Measurements from ENCODE around the gene PLPP3.

Gene PLPP3

DNA sequence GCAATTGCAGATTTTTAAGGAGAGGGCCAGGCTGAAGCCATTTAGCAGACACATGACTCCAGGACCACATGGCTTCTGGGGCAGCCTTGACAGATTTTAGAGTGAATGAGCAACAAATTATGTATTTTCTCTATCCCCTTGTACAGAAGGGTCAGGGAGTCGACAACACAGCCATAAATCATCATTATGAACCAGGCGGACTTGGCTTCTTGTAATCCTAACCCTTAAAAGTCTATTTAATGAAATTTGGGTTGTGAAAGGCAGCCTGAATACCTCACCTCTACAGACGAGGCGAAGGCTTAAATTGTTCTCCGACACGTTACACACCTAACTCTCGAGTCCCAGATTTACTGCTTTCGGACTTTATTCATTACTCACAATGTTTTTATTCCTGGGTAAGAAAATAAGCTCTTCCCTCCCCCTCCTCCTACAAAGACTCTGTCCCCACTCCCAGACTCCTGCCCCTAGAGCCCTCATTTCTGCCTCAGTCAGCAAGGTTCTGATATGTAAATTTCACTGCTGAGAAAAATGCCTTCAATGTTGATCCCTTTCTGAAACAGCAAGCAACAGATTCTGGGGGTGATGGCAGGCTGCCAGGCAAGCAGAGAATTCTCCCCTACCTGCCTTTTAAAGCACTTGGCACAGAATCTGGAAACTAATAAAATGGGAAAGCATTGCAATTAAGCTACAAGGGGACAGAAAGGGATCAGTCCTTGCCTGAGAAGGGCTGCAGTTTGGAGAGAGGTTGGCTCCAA, 51.6 kb downstream of the PLPP3 start (continued):
- no peak for TF ChIP-seq ZNF112 (tag by site-specific recombination; IDR thresholded peaks at IDR 0.05)
- TF ChIP-seq ZNF426 (tag by site-specific recombination; IDR thresholded peaks at IDR 0.05), result no peak
- TF ChIP-seq, protein P1, sequence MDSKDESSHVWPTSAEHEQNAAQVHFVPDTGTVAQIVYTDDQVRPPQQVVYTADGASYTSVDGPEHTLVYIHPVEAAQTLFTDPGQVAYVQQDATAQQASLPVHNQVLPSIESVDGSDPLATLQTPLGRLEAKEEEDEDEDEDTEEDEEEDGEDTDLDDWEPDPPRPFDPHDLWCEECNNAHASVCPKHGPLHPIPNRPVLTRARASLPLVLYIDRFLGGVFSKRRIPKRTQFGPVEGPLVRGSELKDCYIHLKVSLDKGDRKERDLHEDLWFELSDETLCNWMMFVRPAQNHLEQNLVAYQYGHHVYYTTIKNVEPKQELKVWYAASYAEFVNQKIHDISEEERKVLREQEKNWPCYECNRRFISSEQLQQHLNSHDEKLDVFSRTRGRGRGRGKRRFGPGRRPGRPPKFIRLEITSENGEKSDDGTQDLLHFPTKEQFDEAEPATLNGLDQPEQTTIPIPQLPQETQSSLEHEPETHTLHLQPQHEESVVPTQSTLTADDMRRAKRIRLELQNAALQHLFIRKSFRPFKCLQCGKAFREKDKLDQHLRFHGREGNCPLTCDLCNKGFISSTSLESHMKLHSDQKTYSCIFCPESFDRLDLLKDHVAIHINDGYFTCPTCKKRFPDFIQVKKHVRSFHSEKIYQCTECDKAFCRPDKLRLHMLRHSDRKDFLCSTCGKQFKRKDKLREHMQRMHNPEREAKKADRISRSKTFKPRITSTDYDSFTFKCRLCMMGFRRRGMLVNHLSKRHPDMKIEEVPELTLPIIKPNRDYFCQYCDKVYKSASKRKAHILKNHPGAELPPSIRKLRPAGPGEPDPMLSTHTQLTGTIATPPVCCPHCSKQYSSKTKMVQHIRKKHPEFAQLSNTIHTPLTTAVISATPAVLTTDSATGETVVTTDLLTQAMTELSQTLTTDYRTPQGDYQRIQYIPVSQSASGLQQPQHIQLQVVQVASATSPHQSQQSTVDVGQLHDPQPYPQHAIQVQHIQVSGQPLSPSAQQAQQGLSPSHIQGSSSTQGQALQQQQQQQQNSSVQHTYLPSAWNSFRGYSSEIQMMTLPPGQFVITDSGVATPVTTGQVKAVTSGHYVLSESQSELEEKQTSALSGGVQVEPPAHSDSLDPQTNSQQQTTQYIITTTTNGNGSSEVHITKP (tag by site-specific recombination; IDR thresholded peaks at IDR 0.05), result peak; percentile 67; the same call in 1 of the 2 replicates
- TF ChIP-seq, protein P2, sequence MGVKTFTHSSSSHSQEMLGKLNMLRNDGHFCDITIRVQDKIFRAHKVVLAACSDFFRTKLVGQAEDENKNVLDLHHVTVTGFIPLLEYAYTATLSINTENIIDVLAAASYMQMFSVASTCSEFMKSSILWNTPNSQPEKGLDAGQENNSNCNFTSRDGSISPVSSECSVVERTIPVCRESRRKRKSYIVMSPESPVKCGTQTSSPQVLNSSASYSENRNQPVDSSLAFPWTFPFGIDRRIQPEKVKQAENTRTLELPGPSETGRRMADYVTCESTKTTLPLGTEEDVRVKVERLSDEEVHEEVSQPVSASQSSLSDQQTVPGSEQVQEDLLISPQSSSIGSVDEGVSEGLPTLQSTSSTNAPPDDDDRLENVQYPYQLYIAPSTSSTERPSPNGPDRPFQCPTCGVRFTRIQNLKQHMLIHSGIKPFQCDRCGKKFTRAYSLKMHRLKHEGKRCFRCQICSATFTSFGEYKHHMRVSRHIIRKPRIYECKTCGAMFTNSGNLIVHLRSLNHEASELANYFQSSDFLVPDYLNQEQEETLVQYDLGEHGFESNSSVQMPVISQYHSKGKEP (tag by site-specific recombination; IDR thresholded peaks at IDR 0.05), result peak; percentile 86
- TF ChIP-seq ZSCAN16 (tag by site-specific recombination; IDR thresholded peaks at IDR 0.05), result no peak
- TF ChIP-seq, protein P3, sequence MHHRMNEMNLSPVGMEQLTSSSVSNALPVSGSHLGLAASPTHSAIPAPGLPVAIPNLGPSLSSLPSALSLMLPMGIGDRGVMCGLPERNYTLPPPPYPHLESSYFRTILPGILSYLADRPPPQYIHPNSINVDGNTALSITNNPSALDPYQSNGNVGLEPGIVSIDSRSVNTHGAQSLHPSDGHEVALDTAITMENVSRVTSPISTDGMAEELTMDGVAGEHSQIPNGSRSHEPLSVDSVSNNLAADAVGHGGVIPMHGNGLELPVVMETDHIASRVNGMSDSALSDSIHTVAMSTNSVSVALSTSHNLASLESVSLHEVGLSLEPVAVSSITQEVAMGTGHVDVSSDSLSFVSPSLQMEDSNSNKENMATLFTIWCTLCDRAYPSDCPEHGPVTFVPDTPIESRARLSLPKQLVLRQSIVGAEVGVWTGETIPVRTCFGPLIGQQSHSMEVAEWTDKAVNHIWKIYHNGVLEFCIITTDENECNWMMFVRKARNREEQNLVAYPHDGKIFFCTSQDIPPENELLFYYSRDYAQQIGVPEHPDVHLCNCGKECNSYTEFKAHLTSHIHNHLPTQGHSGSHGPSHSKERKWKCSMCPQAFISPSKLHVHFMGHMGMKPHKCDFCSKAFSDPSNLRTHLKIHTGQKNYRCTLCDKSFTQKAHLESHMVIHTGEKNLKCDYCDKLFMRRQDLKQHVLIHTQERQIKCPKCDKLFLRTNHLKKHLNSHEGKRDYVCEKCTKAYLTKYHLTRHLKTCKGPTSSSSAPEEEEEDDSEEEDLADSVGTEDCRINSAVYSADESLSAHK (tag by site-specific recombination; IDR thresholded peaks at IDR 0.05), result peak; percentile 63
- TF ChIP-seq ZNF785 (tag by site-specific recombination; IDR thresholded peaks at IDR 0.05), result no peak
- TF ChIP-seq, protein P4, sequence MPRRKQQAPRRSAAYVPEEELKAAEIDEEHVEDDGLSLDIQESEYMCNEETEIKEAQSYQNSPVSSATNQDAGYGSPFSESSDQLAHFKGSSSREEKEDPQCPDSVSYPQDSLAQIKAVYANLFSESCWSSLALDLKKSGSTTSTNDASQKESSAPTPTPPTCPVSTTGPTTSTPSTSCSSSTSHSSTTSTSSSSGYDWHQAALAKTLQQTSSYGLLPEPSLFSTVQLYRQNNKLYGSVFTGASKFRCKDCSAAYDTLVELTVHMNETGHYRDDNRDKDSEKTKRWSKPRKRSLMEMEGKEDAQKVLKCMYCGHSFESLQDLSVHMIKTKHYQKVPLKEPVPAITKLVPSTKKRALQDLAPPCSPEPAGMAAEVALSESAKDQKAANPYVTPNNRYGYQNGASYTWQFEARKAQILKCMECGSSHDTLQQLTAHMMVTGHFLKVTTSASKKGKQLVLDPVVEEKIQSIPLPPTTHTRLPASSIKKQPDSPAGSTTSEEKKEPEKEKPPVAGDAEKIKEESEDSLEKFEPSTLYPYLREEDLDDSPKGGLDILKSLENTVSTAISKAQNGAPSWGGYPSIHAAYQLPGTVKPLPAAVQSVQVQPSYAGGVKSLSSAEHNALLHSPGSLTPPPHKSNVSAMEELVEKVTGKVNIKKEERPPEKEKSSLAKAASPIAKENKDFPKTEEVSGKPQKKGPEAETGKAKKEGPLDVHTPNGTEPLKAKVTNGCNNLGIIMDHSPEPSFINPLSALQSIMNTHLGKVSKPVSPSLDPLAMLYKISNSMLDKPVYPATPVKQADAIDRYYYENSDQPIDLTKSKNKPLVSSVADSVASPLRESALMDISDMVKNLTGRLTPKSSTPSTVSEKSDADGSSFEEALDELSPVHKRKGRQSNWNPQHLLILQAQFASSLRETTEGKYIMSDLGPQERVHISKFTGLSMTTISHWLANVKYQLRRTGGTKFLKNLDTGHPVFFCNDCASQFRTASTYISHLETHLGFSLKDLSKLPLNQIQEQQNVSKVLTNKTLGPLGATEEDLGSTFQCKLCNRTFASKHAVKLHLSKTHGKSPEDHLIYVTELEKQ (tag by site-specific recombination; IDR thresholded peaks at IDR 0.05; ENCODE audit: borderline replicate concordance), result 0 out of 2 replicates have a peak, but pooled peaks have one; percentile 51
- TF ChIP-seq ZBTB20 (tag by site-specific recombination; IDR thresholded peaks at IDR 0.05), result 0 out of 2 replicates have a peak, but pooled peaks have one; percentile 19
- TF ChIP-seq ZBTB21 (tag by site-specific recombination; IDR thresholded peaks at IDR 0.05), result no peak
- no peak for TF ChIP-seq ZNF138 (tag by site-specific recombination; IDR thresholded peaks at IDR 0.05; ENCODE audit: borderline replicate concordance)
- TF ChIP-seq ZNF132 (tag by site-specific recombination; IDR thresholded peaks at IDR 0.05; ENCODE audit: borderline replicate concordance), result no peak
- peak; percentile 41; the same call in 1 of the 2 replicates for TF ChIP-seq ZIC2 (tag by site-specific recombination; IDR thresholded peaks at IDR 0.05)
- TF ChIP-seq, protein P5, sequence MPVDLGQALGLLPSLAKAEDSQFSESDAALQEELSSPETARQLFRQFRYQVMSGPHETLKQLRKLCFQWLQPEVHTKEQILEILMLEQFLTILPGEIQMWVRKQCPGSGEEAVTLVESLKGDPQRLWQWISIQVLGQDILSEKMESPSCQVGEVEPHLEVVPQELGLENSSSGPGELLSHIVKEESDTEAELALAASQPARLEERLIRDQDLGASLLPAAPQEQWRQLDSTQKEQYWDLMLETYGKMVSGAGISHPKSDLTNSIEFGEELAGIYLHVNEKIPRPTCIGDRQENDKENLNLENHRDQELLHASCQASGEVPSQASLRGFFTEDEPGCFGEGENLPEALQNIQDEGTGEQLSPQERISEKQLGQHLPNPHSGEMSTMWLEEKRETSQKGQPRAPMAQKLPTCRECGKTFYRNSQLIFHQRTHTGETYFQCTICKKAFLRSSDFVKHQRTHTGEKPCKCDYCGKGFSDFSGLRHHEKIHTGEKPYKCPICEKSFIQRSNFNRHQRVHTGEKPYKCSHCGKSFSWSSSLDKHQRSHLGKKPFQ (tag by site-specific recombination; IDR thresholded peaks at IDR 0.05), result 0 out of 2 replicates have a peak, but pooled peaks have one; percentile 48
- TF ChIP-seq YY1 (tag by site-specific recombination; IDR thresholded peaks at IDR 0.05), result no peak
- TF ChIP-seq IKZF3 (tag by site-specific recombination; IDR thresholded peaks at IDR 0.05), result peak; percentile 80
- TF ChIP-seq ZNF121 (tag by site-specific recombination; IDR thresholded peaks at IDR 0.05), result no peak
- TF ChIP-seq, protein P6, sequence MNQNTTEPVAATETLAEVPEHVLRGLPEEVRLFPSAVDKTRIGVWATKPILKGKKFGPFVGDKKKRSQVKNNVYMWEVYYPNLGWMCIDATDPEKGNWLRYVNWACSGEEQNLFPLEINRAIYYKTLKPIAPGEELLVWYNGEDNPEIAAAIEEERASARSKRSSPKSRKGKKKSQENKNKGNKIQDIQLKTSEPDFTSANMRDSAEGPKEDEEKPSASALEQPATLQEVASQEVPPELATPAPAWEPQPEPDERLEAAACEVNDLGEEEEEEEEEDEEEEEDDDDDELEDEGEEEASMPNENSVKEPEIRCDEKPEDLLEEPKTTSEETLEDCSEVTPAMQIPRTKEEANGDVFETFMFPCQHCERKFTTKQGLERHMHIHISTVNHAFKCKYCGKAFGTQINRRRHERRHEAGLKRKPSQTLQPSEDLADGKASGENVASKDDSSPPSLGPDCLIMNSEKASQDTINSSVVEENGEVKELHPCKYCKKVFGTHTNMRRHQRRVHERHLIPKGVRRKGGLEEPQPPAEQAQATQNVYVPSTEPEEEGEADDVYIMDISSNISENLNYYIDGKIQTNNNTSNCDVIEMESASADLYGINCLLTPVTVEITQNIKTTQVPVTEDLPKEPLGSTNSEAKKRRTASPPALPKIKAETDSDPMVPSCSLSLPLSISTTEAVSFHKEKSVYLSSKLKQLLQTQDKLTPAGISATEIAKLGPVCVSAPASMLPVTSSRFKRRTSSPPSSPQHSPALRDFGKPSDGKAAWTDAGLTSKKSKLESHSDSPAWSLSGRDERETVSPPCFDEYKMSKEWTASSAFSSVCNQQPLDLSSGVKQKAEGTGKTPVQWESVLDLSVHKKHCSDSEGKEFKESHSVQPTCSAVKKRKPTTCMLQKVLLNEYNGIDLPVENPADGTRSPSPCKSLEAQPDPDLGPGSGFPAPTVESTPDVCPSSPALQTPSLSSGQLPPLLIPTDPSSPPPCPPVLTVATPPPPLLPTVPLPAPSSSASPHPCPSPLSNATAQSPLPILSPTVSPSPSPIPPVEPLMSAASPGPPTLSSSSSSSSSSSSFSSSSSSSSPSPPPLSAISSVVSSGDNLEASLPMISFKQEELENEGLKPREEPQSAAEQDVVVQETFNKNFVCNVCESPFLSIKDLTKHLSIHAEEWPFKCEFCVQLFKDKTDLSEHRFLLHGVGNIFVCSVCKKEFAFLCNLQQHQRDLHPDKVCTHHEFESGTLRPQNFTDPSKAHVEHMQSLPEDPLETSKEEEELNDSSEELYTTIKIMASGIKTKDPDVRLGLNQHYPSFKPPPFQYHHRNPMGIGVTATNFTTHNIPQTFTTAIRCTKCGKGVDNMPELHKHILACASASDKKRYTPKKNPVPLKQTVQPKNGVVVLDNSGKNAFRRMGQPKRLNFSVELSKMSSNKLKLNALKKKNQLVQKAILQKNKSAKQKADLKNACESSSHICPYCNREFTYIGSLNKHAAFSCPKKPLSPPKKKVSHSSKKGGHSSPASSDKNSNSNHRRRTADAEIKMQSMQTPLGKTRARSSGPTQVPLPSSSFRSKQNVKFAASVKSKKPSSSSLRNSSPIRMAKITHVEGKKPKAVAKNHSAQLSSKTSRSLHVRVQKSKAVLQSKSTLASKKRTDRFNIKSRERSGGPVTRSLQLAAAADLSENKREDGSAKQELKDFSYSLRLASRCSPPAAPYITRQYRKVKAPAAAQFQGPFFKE (tag by site-specific recombination; IDR thresholded peaks at IDR 0.05; ENCODE audit: borderline replicate concordance), result no peak
- peak; percentile 92 for TF ChIP-seq OSR2 (tag by site-specific recombination; IDR thresholded peaks at IDR 0.05)

Data from HEK293 (cell line).